ENCODE results near the gene HS3ST5.

DNA sequence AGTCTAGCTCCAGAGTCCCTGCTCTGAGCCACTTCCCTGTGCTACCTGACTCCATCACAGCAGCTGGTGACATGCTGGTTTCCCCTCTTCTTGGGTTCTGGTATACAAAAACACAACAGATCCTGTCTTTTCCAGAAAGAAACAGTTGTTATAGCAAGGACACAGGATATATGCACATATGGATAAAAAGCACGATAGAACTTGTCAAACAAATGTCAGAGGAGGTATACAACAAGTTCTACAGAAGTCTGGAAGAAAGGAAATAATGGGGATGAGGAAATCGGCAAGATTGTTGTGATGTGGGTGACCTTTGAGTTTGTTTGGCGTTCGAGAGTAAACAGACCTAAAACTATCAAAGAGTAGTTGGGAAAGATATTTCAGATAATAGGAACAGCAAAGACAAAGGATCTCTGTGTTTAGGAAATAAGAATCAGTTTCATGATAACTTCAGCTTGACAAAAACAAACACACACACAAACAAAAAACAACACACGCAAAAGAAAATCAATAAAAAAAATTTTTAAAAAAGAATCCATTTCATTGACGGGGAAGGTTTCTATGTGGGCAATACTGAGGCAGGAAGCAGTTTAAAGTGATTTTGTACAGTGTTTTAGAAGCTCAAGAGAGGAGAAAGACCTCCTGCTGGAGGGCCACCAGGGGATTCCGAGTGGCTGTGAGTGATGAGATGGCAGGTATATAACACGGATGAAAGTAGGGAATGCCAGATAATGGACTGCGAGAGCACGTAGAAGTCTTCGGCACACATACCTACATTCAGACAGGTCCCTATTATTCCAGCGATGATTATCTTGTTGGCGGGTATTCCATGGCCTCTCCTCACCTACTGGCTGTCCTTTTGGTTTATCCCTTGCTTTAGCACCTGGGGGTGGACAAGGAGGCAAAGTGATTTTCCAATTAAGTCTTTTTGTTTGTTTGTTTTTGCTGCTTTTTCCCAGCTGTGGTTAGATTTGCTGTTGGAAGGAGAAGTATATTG is 174.9 kb downstream of the HS3ST5 start:
- TF ChIP-seq CTCF (IDR thresholded peaks at IDR 0.05; ENCODE audit: low read length): no peak
- no peak for TF ChIP-seq EZH2 (optimal IDR thresholded peaks at IDR 0.05; ENCODE audit: low read depth, low read length)

All from MM.1S (cell line).